Upper lobe of left lung (tissue), 4 donors: Measurements from ENCODE around the gene AKR1A1.

Experiments used
- CTCF ChIP-seq, 6 experiments: fragments of 450-650 bp in 4 of 6; fragments of 200-600 bp in 2 of 6; sonication (generic) in 2 of 6; IDR thresholded peaks; one replicate each; pipeline ENCODE4 v1.5.1; 2016 to 2019; ENCODE audit warnings: antibody characterized with exemption in 6 of 6
- POLR2AphosphoS5 ChIP-seq, 2 donors: sonication (generic); formaldehyde crosslinking; IDR thresholded peaks; one replicate each; pipeline ENCODE4 v1.5.1; 2017; ENCODE audit warnings: antibody characterized with exemption in 2 of 2

DNA sequence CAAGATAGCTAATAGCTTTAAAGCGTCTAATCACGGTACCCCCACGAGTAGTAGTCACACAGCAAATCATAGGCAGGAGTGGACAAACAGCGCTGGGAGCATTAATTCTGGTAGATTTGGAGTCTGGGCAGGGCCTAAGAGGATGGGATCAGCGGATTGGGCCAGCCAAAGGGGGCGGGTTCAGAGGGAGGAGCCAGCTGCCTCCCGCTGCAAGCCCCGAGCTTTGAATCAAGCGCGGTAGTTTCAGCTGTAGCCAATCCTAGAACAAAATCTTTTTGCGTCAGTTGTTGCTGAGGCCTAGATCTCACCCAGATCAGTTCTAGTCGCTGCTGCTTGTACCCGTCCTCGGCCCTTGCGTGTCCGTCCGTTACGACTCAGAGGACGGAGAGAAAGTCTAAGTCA, 32.6 kb downstream of the AKR1A1 start:
- TF ChIP-seq CTCF (IDR thresholded peaks at IDR 0.05) (no peak), POLR2AphosphoS5 (IDR thresholded peaks at IDR 0.05) (no peak)
